NB4 (cell line): ENCODE data around the gene FOXP2.

Source experiments
- POLR2A ChIP-seq: IDR thresholded peaks from 2 replicates; pipeline ENCODE4 v1.6.1; 2011; ENCODE audit warnings: mild to moderate bottlenecking; ENCODE audit not compliant: insufficient read length; ENCODE audit errors: extremely low read depth
- TF ChIP-seq, protein P1 (sequence below): IDR thresholded peaks from one replicate; pipeline ENCODE4 v1.5.1; 2012; ENCODE audit warnings: low read depth, low read length
- TF ChIP-seq, protein P2 (sequence below): IDR thresholded peaks from 2 replicates; pipeline ENCODE4 v1.6.1; 2011; ENCODE audit warnings: low read depth, low read length

DNA sequence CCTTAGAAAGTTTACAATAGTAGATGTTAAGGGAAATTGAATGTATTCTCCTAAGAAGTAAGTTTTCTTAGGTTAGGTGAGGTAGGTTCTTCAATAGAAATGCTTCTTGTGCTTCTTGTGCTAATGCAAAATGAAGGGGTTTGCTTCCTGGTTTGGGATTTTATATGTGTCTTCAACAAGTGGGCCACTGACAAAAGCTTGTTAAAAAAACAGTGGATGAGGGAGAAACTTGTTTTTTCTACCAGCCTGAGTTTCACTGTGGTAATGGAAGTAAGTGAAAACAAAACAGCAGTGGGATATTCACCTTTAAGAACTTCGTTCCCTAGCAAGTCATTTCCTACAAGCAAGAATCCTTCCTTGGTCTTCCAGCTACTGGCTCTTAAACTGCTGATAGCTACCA is 107.5 kb downstream of the FOXP2 start:
- TF ChIP-seq, protein P1, sequence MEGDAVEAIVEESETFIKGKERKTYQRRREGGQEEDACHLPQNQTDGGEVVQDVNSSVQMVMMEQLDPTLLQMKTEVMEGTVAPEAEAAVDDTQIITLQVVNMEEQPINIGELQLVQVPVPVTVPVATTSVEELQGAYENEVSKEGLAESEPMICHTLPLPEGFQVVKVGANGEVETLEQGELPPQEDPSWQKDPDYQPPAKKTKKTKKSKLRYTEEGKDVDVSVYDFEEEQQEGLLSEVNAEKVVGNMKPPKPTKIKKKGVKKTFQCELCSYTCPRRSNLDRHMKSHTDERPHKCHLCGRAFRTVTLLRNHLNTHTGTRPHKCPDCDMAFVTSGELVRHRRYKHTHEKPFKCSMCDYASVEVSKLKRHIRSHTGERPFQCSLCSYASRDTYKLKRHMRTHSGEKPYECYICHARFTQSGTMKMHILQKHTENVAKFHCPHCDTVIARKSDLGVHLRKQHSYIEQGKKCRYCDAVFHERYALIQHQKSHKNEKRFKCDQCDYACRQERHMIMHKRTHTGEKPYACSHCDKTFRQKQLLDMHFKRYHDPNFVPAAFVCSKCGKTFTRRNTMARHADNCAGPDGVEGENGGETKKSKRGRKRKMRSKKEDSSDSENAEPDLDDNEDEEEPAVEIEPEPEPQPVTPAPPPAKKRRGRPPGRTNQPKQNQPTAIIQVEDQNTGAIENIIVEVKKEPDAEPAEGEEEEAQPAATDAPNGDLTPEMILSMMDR: no peak
- TF ChIP-seq, protein P2, sequence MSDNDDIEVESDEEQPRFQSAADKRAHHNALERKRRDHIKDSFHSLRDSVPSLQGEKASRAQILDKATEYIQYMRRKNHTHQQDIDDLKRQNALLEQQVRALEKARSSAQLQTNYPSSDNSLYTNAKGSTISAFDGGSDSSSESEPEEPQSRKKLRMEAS: no peak
- TF ChIP-seq POLR2A: no peak
